GDM1 (cell line): ENCODE data around the gene LAMA3.

Experiments used
- DNase-seq: peaks from one replicate; lab custom pipeline; 2025; lab: John Stamatoyannopoulos, UW

LAMA3 gene

DNA sequence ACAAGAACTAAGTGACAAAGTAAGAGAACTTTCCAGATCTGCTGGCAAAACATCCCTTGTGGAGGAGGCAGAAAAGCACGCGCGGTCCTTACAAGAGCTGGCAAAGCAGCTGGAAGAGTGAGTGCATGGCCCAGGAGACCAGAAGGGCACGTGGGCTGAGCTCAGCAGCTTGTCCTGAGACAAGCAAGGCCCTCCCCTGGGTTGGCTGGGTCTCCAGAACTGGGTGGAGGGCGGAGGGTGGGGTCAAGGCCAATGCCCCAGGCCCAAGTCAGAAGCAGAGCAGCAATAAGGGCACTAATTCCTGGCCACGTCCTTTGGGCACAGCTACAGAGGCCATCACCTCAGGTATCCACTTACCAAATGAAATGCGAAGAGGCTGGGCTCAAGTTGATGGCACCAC is 214.7 kb downstream of the LAMA3 start:
- DNase-seq: no peak

DNA sequence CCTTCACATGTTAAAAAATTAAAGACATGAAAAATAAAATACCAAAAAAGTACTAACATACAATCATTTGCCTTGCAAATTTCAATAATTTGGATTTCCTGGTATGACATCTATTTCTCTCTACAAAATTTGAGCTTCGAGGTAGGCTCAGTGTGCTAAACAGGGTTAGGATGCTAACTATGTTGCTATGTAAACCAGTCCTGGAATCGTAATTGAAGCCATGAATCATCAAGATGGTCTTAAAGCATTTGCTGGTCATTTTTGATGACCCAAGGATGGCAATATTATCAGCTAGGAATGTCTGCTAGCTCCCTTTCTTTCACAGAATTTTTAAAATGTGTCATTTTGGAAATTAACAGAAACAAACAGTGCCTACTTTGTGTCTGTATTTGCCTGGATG is 217.4 kb downstream of the LAMA3 start:
- no peak for DNase-seq

DNA sequence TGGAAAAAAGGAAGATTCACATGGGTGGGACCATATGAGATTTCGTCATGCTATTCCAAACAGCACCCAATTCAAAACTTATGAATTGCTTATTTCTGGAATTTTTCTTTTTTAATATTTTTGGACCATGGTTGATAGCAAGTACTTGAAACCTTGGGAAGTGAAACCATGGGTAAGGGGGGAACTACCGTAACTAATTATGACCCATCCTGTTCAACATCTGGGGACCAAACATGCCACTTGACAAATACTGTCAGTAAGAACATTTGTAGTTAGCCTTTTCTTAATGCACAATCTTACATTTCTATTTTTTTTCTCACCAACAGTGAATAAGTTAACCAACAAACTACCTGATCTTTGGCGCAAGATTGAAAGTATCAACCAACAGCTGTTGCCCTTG is 219.6 kb downstream of the LAMA3 start:
- DNase-seq: no peak

DNA sequence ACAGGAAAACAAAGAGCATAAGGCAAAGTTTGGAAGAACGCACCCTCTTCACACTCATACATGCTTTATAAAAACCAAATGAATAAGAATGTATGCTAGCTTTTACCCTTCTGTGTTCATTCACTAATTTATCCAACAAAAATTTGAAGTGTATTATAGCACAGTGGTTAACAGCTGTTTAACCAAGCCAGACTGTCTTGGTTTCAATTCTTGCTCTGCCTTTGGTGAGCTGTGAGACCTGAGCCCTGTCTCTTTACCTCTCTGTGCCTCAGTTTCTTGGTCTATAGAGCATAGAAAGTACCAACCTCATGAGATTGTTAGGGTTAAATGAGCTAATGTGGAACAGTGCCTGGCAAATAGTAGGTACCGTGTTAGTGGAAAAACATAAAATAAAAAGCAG is 220.8 kb downstream of the LAMA3 start:
- DNase-seq: no peak

DNA sequence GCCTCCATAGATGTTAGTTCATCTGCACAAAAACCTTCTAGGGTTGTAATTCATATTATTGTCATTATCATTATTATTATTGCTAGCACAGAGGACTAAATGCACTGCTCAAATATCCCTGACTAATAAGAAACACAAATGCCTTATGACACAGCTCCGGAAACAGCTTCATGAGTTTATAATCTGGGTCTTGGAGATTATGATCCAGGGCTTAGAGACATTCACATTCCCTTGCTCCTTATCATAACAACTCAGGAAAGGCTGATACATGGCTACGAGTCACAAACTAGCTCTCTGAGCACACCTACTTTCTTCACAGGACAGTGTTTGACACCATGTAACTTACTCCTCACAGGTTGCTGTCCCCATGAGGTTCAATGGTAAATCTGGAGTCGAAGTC is 223.1 kb downstream of the LAMA3 start:
- DNase-seq: no peak

DNA sequence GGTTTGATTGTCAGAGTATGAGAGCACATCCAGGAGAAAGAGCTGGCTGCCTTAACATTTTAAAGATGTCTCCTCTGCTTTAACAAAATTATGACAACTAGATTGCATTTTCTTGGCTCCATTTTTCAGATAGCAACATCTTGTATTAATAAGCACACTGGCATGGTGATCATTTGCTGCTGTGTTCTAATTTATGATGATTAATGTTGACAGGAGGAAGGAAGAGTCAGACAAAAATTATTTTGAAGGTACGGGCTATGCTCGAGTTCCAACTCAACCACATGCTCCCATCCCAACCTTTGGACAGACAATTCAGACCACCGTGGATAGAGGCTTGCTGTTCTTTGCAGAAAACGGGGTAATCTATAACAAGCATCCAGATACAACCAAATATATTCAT is 227.1 kb downstream of the LAMA3 start:
- no peak for DNase-seq

DNA sequence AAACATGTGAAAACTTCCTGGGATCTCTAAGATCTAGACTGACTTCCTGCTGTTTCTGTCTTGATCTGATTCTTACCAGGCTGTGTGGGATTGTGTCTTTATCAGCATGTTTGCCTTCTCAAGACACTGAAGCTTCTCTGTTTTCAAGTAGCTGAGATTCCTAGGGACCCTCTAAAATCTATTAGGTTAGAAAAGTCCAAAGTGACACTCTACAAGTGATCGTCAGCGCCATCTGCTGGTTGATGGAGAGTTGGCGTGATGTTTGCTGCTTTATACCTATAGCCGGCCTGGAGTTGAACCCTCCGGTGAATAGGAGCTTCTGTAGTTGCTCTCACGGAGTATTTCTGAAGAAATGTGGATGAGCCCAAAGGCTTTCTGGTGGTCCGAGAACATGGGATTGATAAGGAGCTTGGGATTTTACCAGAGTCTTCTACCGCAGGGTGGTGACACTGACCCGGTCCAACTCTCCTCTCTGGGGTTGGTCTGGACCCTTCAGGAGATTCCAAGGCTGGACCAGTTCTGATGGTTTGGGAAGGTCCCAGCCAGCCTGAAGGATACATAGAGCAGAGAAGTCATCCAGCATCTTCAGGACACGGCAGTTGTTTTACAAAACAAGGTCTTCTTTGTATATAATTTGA is 229.3 kb downstream of the LAMA3 start:
- DNase-seq: peak; percentile 55

DNA sequence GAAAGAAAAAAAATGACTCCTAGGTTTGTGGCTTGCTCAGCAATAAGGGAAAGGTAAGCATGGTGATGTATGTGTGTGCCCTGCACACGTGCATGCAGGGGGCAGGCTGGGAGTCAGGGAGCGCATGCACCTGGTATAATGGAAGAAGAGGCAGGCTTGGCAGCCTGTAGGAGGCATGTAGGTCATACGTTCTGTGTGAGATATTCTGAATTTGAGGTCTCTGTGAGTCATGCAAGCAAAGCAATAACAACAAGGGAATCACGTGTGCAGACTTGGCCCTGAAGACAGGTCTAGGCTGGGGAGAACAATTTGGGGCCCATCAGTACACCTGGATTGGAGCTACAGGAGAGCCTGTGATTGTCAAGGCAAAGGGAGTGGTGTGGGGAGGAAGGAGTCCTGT is 230.8 kb downstream of the LAMA3 start:
- no peak for DNase-seq

DNA sequence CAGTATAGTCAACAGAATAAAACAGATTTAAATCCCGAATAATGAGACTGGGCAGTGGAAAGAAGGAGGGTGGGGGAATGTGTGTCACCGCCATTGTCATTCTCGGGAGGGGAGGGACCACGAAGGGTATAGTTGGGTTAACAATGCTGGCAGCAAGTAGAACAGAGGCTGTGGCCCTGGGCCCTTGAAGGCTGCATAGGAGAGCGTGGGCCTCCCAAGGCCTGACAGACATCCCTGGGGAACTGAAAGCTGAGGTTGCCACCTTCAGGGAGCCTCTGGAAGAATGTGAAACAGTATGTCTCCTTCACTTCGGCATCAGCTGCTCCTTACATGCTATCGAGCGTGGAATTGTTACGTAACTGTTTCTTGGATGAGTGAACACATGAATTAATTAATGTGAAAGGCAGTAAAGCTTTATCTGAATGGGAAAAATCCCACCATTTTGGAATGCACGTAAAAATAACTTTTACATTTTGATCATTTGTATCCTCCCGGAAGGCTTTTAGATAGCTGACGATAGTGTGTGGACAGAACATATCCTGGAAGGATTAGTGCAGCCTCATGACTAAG is 232.5 kb downstream of the LAMA3 start:
- DNase-seq: no peak

DNA sequence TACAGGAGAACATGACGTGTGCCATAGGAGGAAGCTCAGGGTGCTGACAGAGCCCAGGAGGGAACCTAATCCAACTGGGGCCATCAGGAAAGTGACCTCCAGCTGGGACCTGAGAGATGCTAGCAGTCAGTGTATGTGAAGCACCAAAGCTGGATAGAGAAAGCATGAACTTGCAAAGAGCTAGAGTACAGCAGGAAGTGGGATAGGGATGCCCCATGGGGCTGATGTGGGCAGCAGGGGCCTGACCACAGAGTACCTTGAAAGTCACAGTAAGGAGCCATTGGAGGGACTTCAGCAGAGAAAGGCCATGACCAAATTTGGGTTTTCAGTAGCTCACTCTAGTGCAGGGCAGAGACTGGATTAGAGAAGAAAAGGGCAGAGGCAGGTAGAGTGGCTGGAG is 233.7 kb downstream of the LAMA3 start:
- DNase-seq: no peak

DNA sequence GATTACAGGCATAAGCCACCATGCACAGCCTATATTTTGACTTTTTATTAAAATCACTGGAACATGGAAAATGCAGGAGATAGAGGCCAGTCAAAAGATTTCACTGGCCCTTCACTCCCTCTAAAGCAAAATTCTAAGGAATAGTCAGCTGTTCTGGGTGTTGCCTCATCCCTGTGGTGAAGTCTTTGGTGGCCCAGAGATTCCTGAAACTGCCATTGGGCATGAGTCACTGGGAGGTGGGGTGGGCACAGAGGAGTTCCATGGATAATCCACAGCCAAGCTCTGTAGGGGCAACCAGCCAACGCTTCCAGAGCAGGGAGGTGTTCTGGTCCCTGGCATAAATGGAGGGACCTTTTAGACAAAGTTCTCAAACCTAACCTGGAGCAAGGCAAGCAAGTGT is 235.6 kb downstream of the LAMA3 start:
- DNase-seq: no peak

DNA sequence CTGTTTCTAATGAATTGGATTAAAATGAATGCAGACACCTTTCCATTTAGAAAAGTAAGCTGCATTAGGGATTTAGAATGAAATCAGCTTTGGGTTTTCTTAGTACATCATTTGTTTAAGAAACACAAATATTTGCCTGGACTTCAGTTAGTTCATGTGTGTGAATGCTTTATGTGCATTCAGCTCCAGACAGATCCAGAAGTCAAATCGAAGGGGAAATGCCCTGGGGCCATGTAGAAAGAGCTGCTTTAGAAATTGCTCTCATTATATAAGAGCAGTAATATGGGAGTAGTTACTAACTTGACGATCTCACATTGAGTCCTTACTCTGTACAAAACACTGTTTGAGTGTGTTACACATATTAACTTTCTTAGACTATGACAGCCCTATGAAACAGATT is 237.3 kb downstream of the LAMA3 start:
- no peak for DNase-seq

DNA sequence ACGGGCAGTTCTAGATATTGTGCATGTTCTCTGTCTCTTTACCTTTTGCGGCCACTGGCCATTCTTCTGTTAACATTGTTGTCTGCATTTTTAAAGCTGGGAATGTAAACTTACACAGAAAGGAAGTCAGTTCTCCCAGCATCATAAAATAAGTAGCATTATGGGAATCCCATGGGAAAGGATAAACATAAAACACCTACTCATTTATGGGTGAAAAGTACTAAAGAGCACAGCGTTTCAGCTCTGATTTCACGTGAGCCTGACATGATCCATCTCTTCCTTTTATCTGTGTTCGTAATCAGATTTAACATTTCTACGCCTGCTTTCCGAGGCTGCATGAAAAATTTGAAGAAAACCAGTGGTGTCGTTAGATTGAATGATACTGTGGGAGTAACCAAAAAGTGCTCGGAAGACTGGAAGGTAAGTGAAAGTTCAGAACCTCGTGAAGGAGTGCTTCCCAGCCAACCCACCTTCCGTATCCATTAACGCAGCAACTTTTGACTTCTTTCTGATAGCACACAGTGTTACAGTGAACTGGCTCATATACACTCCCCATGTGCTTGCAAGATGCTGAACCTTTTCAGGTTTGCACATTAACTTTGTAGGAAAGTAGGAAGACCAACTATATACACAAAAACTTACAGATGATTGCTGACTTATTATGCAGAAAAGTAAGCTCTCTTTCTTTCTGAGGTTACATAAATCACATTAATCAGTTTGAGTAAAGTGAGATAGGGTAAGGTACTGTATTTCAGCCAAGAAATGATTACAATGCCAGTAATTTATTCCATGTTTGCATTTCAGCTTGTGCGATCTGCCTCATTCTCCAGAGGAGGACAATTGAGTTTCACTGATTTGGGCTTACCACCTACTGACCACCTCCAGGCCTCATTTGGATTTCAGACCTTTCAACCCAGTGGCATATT is 238.8 kb downstream of the LAMA3 start:
- DNase-seq: no peak

DNA sequence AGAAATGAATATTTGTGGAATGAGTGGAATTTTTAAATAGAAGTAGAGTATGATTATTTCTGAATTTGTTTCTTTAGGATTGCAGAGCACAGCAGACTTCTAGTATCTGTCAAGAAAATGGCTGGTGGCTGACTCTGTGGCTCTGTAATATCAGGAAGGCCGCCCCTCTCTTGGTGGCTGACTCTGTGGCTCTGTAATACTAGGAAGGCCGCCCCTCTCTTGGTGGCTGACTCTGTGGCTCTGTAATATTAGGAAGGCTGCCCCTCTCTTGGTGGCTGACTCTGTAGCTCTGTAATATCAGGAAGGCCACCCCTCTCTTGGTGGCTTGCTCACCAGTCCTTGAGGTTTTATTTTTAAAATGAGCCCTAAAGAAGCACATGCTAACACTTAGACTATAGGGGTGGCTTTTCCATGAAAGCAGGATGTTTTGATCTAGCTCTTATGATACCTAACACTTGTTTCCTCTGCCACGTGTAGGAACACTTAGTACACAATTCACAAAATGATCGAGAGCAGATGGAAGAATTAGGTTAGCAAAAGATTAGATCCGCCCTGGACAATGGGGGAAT is 240.2 kb downstream of the LAMA3 start:
- no peak for DNase-seq

DNA sequence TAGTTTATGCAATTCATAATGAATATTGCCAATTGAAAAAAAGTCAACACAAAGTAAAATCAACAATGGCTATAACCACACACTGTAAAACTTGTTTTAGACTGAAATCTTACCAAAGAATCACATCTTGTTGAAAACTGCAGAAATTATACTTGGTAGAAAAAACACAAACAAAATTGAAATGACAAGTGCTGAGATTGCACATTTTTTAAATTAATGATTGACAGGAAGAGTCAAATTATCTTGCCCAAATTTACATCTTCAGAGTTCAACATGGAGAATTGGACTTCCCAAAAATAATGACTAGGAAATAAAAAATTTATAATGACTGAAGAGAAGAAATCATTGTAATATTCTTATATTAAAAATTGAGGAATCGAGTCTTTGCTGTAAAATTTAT is 240.7 kb downstream of the LAMA3 start:
- DNase-seq: no peak

DNA sequence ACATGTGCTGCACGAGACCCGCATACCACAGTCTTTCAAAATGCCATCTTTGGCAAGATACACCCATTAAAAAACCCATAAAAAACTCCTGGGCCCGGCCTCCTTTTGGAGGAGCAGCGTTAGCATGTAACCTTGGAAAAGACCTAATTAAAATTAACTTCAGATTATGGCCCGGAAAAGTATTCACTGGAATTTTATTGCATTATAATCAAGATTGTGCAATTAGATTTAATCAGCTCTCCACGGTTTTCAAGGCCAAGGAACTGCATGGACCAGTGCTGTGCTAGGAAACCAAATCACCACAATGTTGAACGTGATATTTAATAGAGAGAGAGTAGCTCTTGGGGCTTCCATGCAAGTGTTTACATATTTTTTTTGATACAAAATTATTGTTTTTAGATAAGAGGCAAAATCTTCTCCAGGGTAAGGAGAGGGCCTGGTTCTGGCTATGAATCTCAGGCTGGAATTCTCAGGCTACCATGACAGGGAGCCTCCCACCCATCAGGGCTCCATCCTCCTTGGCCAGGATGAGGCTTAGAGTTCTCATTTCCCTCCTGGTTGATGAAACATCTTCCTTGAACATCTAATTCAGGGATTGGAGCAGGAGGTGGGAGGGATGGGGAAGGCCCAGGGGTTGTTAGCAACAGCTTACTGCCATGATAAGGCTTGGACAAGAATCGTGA is 243.3 kb downstream of the LAMA3 start:
- no peak for DNase-seq

DNA sequence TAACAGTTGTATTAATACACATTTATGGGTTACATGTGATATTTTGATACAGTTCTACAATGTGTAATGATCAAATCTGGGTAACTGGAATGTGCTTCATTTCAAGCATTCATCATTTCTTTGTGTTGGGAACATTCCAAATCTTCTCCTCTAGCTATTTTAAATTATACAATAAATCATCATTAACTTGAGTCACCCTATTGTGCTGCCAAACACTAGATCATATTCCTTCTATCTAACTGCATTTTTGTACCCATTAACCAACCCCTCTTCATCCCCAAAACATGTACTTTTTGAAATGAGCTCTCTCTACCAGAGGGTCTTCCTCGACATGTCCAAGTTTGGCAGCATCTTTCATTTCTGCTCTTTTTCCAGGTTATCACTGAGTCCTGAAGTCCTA is 244.2 kb downstream of the LAMA3 start:
- DNase-seq: no peak

DNA sequence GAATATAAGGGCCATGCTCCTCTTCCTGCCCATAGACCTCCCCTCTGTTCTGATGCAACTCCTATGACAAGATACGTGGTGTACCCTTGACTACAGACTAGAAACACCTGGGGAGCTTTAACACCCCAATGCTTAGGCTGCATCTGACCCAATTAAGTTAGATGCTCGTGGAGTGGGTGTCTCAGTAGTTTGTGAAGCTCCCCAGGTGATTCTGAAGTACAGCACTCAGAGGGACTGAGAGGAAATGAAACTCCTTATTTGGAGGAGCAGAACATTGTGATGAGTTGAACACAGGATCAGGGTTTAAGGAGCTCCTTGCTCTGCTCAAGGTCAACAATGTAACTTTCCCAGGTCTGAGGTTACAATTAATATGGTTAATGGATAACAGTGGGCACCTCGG is 245.0 kb downstream of the LAMA3 start:
- no peak for DNase-seq

DNA sequence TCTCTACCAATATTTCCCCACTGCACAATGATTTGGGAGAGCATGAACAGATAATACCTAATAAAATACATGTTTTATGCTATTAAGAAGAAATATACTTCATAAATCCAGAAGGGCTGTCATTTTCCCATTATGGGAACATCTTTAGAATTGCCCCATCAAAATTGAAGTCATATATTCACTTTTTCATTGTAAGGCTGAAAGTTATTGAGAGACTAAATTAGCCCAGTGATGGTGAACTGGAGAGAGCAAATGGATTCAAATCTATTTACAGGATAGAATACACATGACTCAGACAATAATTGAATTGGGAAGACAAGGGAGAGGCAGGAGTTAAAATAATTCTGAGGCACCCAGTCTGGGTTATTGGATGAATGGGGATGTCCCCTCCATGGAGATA is 245.6 kb downstream of the LAMA3 start:
- no peak for DNase-seq

DNA sequence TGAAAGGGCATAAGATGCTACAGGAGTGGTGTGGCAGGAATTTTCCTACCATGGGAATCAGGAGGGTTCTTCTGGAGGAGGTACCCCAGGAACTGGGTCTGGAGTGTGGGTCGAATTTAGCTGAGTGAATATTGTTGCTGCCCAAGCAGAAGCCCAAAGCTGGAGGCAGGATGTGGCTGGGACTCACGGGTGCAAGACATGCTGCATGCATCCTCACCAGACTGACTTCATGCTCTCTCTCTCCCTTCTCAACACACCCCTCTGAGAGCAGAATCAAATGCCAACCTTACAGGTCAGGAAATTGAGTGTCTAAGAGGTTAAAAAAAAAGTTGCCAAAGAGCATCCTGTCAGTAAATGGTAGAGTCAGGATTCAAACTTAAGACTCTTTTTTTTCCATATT is 246.6 kb downstream of the LAMA3 start:
- DNase-seq: no peak

DNA sequence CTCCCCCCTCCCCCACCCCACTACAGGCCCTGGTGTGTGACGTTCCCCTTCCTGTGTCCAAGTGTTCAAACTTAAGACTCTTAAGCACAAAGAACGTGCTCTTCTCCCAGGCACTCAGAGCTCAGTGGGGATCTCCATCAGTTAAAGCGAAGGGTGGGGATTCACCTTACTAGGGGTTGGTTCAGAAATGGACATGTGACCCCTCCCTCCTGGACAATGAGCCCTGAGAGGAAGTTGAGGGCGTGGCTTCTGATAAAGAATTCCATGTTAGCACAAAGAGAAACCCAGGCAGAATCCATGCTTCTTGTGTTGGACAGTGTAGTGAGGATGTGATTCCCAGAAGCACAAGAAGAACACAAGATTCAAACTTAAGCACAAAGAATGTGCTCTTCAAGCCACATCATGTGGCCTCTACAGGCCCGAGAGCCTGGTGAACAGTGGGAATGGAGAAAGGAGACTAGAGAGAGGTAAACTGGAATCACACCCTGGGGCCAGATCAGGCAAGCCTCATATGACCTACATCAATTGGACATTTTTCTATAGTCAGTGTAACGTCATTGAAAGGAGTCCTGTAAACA is 247.2 kb downstream of the LAMA3 start:
- DNase-seq: no peak
